H9 (cell line): Measurements from ENCODE around the gene HBD. TPM values are rescaled to one million over a fixed set of nuclear protein-coding genes. Genes with fewer than 3 reads are reported as not detected.

ENCODE experiments used
- DNase-seq: peaks from one replicate; pipeline ENCODE4 v3.0.0-alpha.2; 2017
- H2AFZ ChIP-seq: one replicate; pipeline ENCODE4 v1.6.1; 2013; ENCODE audit warnings: mild to moderate bottlenecking, low read length, control low read depth, moderate library complexity
- H2AK5ac ChIP-seq: 2 replicates; pipeline ENCODE4 v1.6.1; 2013; ENCODE audit warnings: low read length, control low read depth, mixed read lengths; ENCODE audit not compliant: insufficient read length
- H2BK120ac ChIP-seq: one replicate; pipeline ENCODE4 v1.6.1; 2013; ENCODE audit warnings: low read depth, mild to moderate bottlenecking, low read length, control low read depth, inconsistent platforms; ENCODE audit not compliant: poor library complexity, severe bottlenecking
- H2BK12ac ChIP-seq: 2 replicates; pipeline ENCODE4 v1.6.1; 2013; ENCODE audit warnings: low read length, control low read depth, mixed read lengths, low read depth; ENCODE audit not compliant: insufficient read length
- H2BK15ac ChIP-seq: 2 replicates; pipeline ENCODE4 v1.6.1; 2013; ENCODE audit warnings: low read depth, low read length, control low read depth
- H2BK20ac ChIP-seq: one replicate; pipeline ENCODE4 v1.6.1; 2013; ENCODE audit warnings: low read depth, mild to moderate bottlenecking, low read length, control low read depth, inconsistent platforms; ENCODE audit not compliant: poor library complexity, severe bottlenecking
- H2BK5ac ChIP-seq: 2 replicates; pipeline ENCODE4 v1.6.1; 2013; ENCODE audit warnings: low read length, control low read depth, mixed read lengths; ENCODE audit not compliant: insufficient read length
- H3K14ac ChIP-seq: 2 replicates; pipeline ENCODE4 v1.6.1; 2013; ENCODE audit warnings: low read length, control low read depth; ENCODE audit not compliant: insufficient read depth
- H3K18ac ChIP-seq: 2 replicates; pipeline ENCODE4 v1.6.1; 2013; ENCODE audit warnings: low read depth, mild to moderate bottlenecking, mixed read lengths, low read length, control low read depth; ENCODE audit not compliant: insufficient read length
- H3K23ac ChIP-seq: 2 replicates; pipeline ENCODE4 v1.6.1; 2013; ENCODE audit warnings: low read length, control low read depth, mixed read lengths, low read depth; ENCODE audit not compliant: insufficient read length
- H3K23me2 ChIP-seq: 2 replicates; pipeline ENCODE4 v1.6.1; 2013; ENCODE audit warnings: low read depth, mild to moderate bottlenecking, mixed read lengths, low read length, control low read depth; ENCODE audit not compliant: insufficient read length, poor library complexity, severe bottlenecking
- H3K27ac ChIP-seq: 2 replicates; pipeline ENCODE4 v1.5.1; 2013; ENCODE audit warnings: low read length, control low read depth, mixed read lengths, low read depth; ENCODE audit not compliant: insufficient read length
- H3K27me3 ChIP-seq: 2 replicates; pipeline ENCODE4 v1.6.1; 2013; ENCODE audit warnings: low read length, control low read depth, inconsistent platforms; ENCODE audit not compliant: insufficient read depth
- H3K4ac ChIP-seq: 2 replicates; pipeline ENCODE4 v1.6.1; 2013; ENCODE audit warnings: low read depth, mild to moderate bottlenecking, control low read depth, inconsistent platforms, low read length, moderate library complexity
- H3K4me1 ChIP-seq: 2 replicates; pipeline ENCODE4 v1.6.1; 2013; ENCODE audit warnings: low read length, control low read depth, inconsistent platforms; ENCODE audit not compliant: insufficient read depth
- H3K4me2 ChIP-seq: 2 replicates; pipeline ENCODE4 v1.6.1; 2013; ENCODE audit warnings: low read length, control low read depth, mixed read lengths; ENCODE audit not compliant: insufficient read length, insufficient read depth
- H3K56ac ChIP-seq: 2 replicates; pipeline ENCODE4 v1.6.1; 2013; ENCODE audit warnings: low read depth, mild to moderate bottlenecking, mixed read lengths, low read length, control low read depth; ENCODE audit not compliant: insufficient read length
- H3K79me1 ChIP-seq: 2 replicates; pipeline ENCODE4 v1.6.1; 2013; ENCODE audit warnings: low read depth, mild to moderate bottlenecking, moderate library complexity, low read length, control low read depth, inconsistent platforms; ENCODE audit not compliant: insufficient read depth, poor library complexity, severe bottlenecking
- H3K79me2 ChIP-seq: 2 replicates; pipeline ENCODE4 v1.6.1; 2013; ENCODE audit warnings: low read length, control low read depth, inconsistent platforms; ENCODE audit not compliant: insufficient read depth
- H3K9ac ChIP-seq: 2 replicates; pipeline ENCODE4 v1.6.1; 2013; ENCODE audit warnings: low read length, control low read depth, mixed read lengths; ENCODE audit not compliant: insufficient read length; ENCODE audit errors: extremely low read depth
- H3K9me3 ChIP-seq: one replicate; pipeline ENCODE4 v1.6.1; 2013; ENCODE audit warnings: low read depth, low read length, inconsistent platforms; ENCODE audit not compliant: control insufficient read depth
- H3T11ph ChIP-seq: one replicate; pipeline ENCODE4 v1.6.1; 2013; ENCODE audit warnings: mild to moderate bottlenecking, low read length, control low read depth, inconsistent platforms
- H4K20me1 ChIP-seq: one replicate; pipeline ENCODE4 v1.6.1; 2013; ENCODE audit not compliant: control insufficient read depth, insufficient read length, insufficient read depth
- H4K5ac ChIP-seq: 2 replicates; pipeline ENCODE4 v1.6.1; 2013; ENCODE audit warnings: low read depth, mild to moderate bottlenecking, mixed read lengths, low read length, control low read depth; ENCODE audit not compliant: insufficient read length
- H4K8ac ChIP-seq: replicated peaks from 2 replicates; pipeline ENCODE4 v1.6.1; 2013; ENCODE audit warnings: low read length, control low read depth, mixed read lengths, low read depth; ENCODE audit not compliant: insufficient read length
- H4K91ac ChIP-seq: 2 replicates; pipeline ENCODE4 v1.6.1; 2013; ENCODE audit warnings: low read depth, mild to moderate bottlenecking, moderate library complexity, mixed read lengths, low read length, control low read depth; ENCODE audit not compliant: insufficient read length
- H3K27ac Mint-ChIP-seq, 3 experiments: 2 replicates in 2 of 3; 3 replicates in 1 of 3; pipeline ENCODE4 v1.8.0; 2020 to 2021; ENCODE audit warnings: mixed read lengths in 3 of 3, mild to moderate bottlenecking in 1 of 3, moderate library complexity in 1 of 3
- H3K27me3 Mint-ChIP-seq: 2 replicates; pipeline ENCODE4 v1.8.0; 2021; ENCODE audit warnings: low read depth, mild to moderate bottlenecking, moderate library complexity, mixed read lengths
- H3K36me3 Mint-ChIP-seq, 3 experiments: 2 replicates in 2 of 3; 3 replicates in 1 of 3; pipeline ENCODE4 v1.8.0; 2020 to 2021; ENCODE audit warnings: low read depth in 3 of 3, mixed read lengths in 3 of 3; ENCODE audit not compliant: insufficient read depth in 1 of 3
- H3K4me1 Mint-ChIP-seq, 2 experiments: 2 replicates each; pipeline ENCODE4 v1.8.0; 2020; ENCODE audit warnings: mixed read lengths in 2 of 2
- H3K4me3 Mint-ChIP-seq, 2 experiments: 2 replicates in 1 of 2; 3 replicates in 1 of 2; pipeline ENCODE4 v1.8.0; 2020 to 2021; ENCODE audit warnings: mild to moderate bottlenecking in 2 of 2, mixed read lengths in 2 of 2, moderate library complexity in 1 of 2
- H3K9me3 Mint-ChIP-seq, 2 experiments: 2 replicates in 1 of 2; 3 replicates in 1 of 2; pipeline ENCODE4 v1.8.0; 2020; ENCODE audit warnings: mild to moderate bottlenecking in 2 of 2, mixed read lengths in 2 of 2, moderate library complexity in 1 of 2
- WGBS: extraction: QIAGEN DNeasy Blood & Tissue Kit; methylation state at CpG from one replicate; pipeline ENCODE4 v1.1.7; 2013; ENCODE audit warnings: missing lambda C conversion rate, low lambda C conversion rate, mixed read lengths; ENCODE audit not compliant: insufficient read length; ENCODE audit errors: extremely low coverage; 5-methylcytosine and 5-hydroxymethylcytosine counted together
- total RNA-seq: library from RNA; stranded (reverse); gene quantifications from 2 replicates; pipeline ENCODE4 v1.2.1, GENCODE V29; 2021
- TF ChIP-seq, protein P1 (sequence below): fragments of 200-600 bp; sonication (generic); conservative IDR thresholded peaks from 3 replicates; pipeline ENCODE4 v1.8.0; 2021; ENCODE audit warnings: antibody characterized with exemption, mild to moderate bottlenecking

HBD gene
- total RNA-seq, 1 experiment from 2014 or later = not detected

DNA sequence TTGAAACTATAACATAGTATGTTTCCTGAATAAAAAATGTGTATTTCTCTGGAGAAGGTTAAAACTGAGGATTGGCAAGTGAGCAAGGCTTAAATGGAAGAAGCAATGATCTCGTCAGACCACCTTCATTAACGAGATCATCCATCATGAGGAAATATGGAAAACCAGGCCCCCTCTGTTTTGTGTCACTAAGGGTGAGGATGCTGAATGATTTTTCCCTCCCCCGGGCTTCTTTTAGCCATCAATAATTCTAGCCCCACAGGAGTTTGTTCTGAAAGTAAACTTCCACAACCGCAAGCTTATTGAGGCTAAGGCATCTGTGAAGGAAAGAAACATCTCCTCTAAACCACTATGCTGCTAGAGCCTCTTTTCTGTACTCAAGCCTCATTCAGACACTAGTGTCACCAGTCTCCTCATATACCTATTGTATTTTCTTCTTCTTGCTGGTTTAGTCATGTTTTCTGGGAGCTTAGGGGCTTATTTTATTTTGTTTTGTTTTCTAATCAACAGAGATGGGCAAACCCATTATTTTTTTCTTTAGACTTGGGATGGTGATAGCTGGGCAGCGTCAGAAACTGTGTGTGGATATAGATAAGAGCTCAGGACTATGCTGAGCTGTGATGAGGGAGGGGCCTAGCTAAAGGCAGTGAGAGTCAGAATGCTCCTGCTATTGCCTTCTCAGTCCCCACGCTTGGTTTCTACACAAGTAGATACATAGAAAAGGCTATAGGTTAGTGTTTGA is 41.3 kb upstream of the HBD start:
- no peak overlapping the region for H2BK5ac ChIP-seq
- Mint-ChIP-seq H3K4me3 (no peak overlapping the region), H3K4me1 (peaks cover 6 to 10% of the 10 kb centered on the region in 2 experiments), H3K27ac (no peak overlapping the region), H3K9me3 (no peaks in the 10 kb centered on the region), H3K27me3 (no peaks in the 10 kb centered on the region), H3K36me3 (no peaks in the 10 kb centered on the region)
- DNase-seq = no peak
- H4K91ac ChIP-seq = no peak overlapping the region
- no peaks in the 10 kb centered on the region for H3K4me1 ChIP-seq
- TF ChIP-seq, protein P1, sequence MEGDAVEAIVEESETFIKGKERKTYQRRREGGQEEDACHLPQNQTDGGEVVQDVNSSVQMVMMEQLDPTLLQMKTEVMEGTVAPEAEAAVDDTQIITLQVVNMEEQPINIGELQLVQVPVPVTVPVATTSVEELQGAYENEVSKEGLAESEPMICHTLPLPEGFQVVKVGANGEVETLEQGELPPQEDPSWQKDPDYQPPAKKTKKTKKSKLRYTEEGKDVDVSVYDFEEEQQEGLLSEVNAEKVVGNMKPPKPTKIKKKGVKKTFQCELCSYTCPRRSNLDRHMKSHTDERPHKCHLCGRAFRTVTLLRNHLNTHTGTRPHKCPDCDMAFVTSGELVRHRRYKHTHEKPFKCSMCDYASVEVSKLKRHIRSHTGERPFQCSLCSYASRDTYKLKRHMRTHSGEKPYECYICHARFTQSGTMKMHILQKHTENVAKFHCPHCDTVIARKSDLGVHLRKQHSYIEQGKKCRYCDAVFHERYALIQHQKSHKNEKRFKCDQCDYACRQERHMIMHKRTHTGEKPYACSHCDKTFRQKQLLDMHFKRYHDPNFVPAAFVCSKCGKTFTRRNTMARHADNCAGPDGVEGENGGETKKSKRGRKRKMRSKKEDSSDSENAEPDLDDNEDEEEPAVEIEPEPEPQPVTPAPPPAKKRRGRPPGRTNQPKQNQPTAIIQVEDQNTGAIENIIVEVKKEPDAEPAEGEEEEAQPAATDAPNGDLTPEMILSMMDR = no peak
- H3K56ac ChIP-seq = no peak overlapping the region
- no peak overlapping the region for H4K8ac ChIP-seq
- no peak overlapping the region for H3K23ac ChIP-seq
- no peak overlapping the region for H2AFZ ChIP-seq
- H3K79me2 ChIP-seq = no peaks in the 10 kb centered on the region
- H2BK120ac ChIP-seq = no peak overlapping the region
- H3K18ac ChIP-seq = no peak overlapping the region
- no CpG with 5 or more reads among the region's 6 CpGs for WGBS
- no peak overlapping the region for H3K9ac ChIP-seq
- no peak overlapping the region for H3K27ac ChIP-seq
- no peaks in the 10 kb centered on the region for H3K79me1 ChIP-seq
- H3K23me2 ChIP-seq = no peaks in the 10 kb centered on the region
- no peak overlapping the region for H3K4ac ChIP-seq
- H3K4me2 ChIP-seq = no peak overlapping the region
- H2BK12ac ChIP-seq = no peak overlapping the region
- no peak overlapping the region for H3K14ac ChIP-seq
- no peaks in the 10 kb centered on the region for H4K20me1 ChIP-seq
- no peak overlapping the region for H2BK20ac ChIP-seq
- H2AK5ac ChIP-seq = no peak overlapping the region
- H3T11ph ChIP-seq = no peak overlapping the region
- no peaks in the 10 kb centered on the region for H3K9me3 ChIP-seq
- H2BK15ac ChIP-seq = no peak overlapping the region
- H3K27me3 ChIP-seq = no peaks in the 10 kb centered on the region
- no peak overlapping the region for H4K5ac ChIP-seq
